Hepatocyte (in vitro differentiated cells): ENCODE results near the gene GRM8. TPM values are rescaled to one million over a fixed set of nuclear protein-coding genes. Genes with fewer than 3 reads are reported as not detected.

Experiments
- DNase-seq: peaks from one replicate; pipeline ENCODE4 v3.0.0-alpha.2; 2016; ENCODE audit warnings: low spot score
- H2AFZ ChIP-seq: fragments of 200-600 bp; sonication (generic); 2 replicates; pipeline ENCODE4 v1.6.0; 2016; ENCODE audit warnings: antibody characterized with exemption, mild to moderate bottlenecking
- H3K27ac ChIP-seq: fragments of 200-600 bp; sonication (generic); 2 replicates; pipeline ENCODE4 v1.5.1; 2016; ENCODE audit warnings: mild to moderate bottlenecking
- H3K27me3 ChIP-seq: fragments of 200-600 bp; sonication (generic); 2 replicates; pipeline ENCODE4 v1.6.1; 2016
- H3K36me3 ChIP-seq: fragments of 200-600 bp; sonication (generic); replicated peaks from 2 replicates; pipeline ENCODE4 v1.5.1; 2016; ENCODE audit warnings: low read depth; ENCODE audit not compliant: insufficient read depth
- H3K4me1 ChIP-seq: fragments of 200-600 bp; sonication (generic); 2 replicates; pipeline ENCODE4 v1.5.1; 2016; ENCODE audit warnings: mild to moderate bottlenecking, moderate library complexity; ENCODE audit not compliant: insufficient read depth
- H3K4me2 ChIP-seq: fragments of 200-600 bp; sonication (generic); 2 replicates; pipeline ENCODE4 v1.6.0; 2016
- H3K4me3 ChIP-seq: fragments of 200-600 bp; sonication (generic); 2 replicates; pipeline ENCODE4 v1.5.1; 2016; ENCODE audit warnings: mild to moderate bottlenecking
- H3K79me2 ChIP-seq: fragments of 200-600 bp; sonication (generic); 2 replicates; pipeline ENCODE4 v1.6.0; 2017; ENCODE audit warnings: mild to moderate bottlenecking
- H3K9me2 ChIP-seq: fragments of 200-600 bp; sonication (generic); replicated peaks from 2 replicates; pipeline ENCODE4 v1.6.0; 2017; ENCODE audit warnings: mild to moderate bottlenecking; ENCODE audit not compliant: insufficient read depth
- H3K9me3 ChIP-seq: fragments of 200-600 bp; sonication (generic); 2 replicates; pipeline ENCODE4 v1.5.1; 2016; ENCODE audit warnings: low read depth, mild to moderate bottlenecking
- H4K20me1 ChIP-seq: fragments of 200-600 bp; sonication (generic); 2 replicates; pipeline ENCODE4 v1.6.0; 2016; ENCODE audit warnings: mild to moderate bottlenecking; ENCODE audit not compliant: insufficient read depth, poor library complexity, severe bottlenecking
- CTCF ChIP-seq: fragments of 200-600 bp; sonication (generic); IDR thresholded peaks from 2 replicates; pipeline ENCODE4 v1.5.1; 2016; ENCODE audit warnings: antibody characterized with exemption, mild to moderate bottlenecking; ENCODE audit not compliant: poor library complexity
- EZH2 ChIP-seq: fragments of 200-600 bp; sonication (generic); IDR thresholded peaks from 2 replicates; pipeline ENCODE4 v1.6.1; 2016; ENCODE audit warnings: antibody characterized with exemption, mild to moderate bottlenecking, borderline replicate concordance
- EZH2phosphoT487 ChIP-seq: fragments of 200-600 bp; sonication (generic); IDR thresholded peaks from one replicate; pipeline ENCODE4 v1.6.1; 2018; ENCODE audit warnings: antibody characterized with exemption, mild to moderate bottlenecking, low read depth, moderate library complexity; ENCODE audit not compliant: unreplicated experiment, severe bottlenecking
- WGBS: methylation state at CpG from one replicate; pipeline ENCODE4 v1.1.6; 2016; ENCODE audit warnings: low lambda C conversion rate; ENCODE audit errors: missing lambda C conversion rate; 5-methylcytosine and 5-hydroxymethylcytosine counted together
- polyA plus RNA-seq: library from polyadenylated mRNA; unstranded; fragments of >200 nt; fragmentation: Nextera tagmentation; extraction: Ambion mirVana; gene quantifications from 2 replicates; pipeline ENCODE4 v1.2.1, GENCODE V29; 2016
- total RNA-seq: library from RNA; depleted of rRNA; stranded (reverse); fragments of >200 nt; gene quantifications from 2 replicates; pipeline ENCODE4 v1.2.3, GENCODE V29; 2014

Gene GRM8
- total and polyA plus RNA-seq, 2 experiments from 2014 or later: 0.62 to 4.5 TPM

- Histone ChIP-seq H3K4me3 (peak overlapping the region; percentile 86), H3K4me2 (peak overlapping the region; percentile 99), H3K9me2 (no peaks in the 10 kb centered on the region), H2AFZ (peak overlapping the region; percentile 99), H3K27me3 (peaks cover 80% of the 10 kb centered on the region), H3K27ac (no peak overlapping the region), H3K79me2 (no peaks in the 10 kb centered on the region), H3K4me1 (peaks cover 11% of the 10 kb centered on the region), H3K36me3 (no peaks in the 10 kb centered on the region), H4K20me1 (no peaks in the 10 kb centered on the region), H3K9me3 (no peaks in the 10 kb centered on the region)
- WGBS: 1% methylated on average over 71 of the region's 81 CpGs
- peak; percentile 58 for TF ChIP-seq EZH2phosphoT487
- peak; percentile 91 for TF ChIP-seq EZH2
- no peak for TF ChIP-seq CTCF
- peak; percentile 21 for DNase-seq
Observed at GRCh38 chr7:127251465-127252376, 1.0 kb downstream of the GRM8 start.

DNA sequence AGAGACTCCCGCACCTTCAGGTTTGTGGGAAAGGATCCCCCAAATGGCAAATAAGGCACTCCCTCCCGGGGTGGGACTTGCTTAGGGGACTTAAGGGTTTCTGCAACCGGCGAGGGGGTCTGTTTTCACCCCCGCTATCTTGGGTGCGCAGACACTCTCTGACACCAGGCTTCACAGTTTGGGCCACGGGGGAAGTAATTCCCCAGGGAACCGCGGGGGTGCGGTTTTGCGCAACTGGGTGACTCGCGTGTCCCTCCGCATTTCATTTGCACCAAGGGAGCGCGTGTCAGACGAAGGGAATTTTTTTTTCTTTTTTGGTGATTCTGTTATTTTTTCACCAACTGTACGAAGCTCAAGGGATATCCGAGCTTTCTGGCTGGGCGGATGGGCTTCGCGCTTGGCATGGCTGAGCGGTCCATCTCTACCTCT, 1.7 kb downstream of the GRM8 start:
- 11% methylated on average over 23 of the region's 23 CpGs for WGBS
- Histone ChIP-seq H3K79me2 (no peaks in the 10 kb centered on the region), H3K27me3 (peaks cover 81% of the 10 kb centered on the region), H3K9me3 (no peaks in the 10 kb centered on the region), H3K4me2 (peak overlapping the region; percentile 99), H3K4me3 (no peak overlapping the region), H3K4me1 (peaks cover 11% of the 10 kb centered on the region), H3K36me3 (no peaks in the 10 kb centered on the region), H3K27ac (no peak overlapping the region), H2AFZ (no peak overlapping the region), H3K9me2 (no peaks in the 10 kb centered on the region), H4K20me1 (no peaks in the 10 kb centered on the region)
- TF ChIP-seq CTCF: no peak
- TF ChIP-seq EZH2phosphoT487: peak; percentile 6
- no peak for DNase-seq

DNA sequence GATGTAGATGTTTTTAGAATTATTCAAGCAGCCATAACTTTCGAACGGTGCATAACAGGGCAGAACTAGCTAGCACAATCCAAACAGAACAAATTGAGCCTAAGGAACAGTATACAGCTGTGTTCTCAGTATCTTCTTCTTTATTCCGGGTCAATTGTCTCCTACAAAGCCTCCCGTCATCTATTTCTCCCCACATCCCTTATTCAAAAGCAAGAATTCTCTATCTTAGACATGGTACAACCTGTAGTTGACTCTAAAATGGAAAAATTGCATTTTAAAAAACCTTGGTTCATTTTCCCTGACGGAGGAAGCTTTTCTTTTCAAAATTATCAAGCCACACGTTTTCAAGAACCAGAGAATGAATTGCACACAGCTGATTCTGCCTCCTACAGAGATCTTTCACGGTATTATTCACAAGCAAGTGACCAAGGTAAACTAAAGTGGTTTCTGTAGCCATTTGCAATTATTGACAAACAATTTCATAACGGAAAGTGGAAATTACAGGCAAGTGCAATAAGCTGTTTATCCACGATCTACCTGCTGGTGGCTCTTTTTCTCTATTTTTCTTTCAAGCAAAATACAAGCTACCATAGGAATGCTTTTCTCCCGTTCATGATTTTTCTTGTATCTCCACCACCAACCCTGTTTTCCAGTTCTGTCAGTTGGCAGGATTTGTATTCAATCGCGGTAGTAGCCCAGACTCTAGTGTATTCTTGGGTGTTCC, 2.3 kb downstream of the GRM8 start:
- no peaks in the 10 kb centered on the region for H4K20me1 ChIP-seq

More for the DNA sequence above, 2.3 kb downstream of the GRM8 start:
- Histone ChIP-seq H3K4me3 (no peak overlapping the region), H3K9me2 (no peaks in the 10 kb centered on the region), H3K27me3 (peaks cover 81% of the 10 kb centered on the region), H3K36me3 (no peaks in the 10 kb centered on the region), H3K79me2 (no peaks in the 10 kb centered on the region), H2AFZ (no peak overlapping the region), H3K9me3 (no peaks in the 10 kb centered on the region), H3K4me2 (peak overlapping the region; percentile 99), H3K27ac (no peak overlapping the region), H3K4me1 (peaks cover 11% of the 10 kb centered on the region)
- TF ChIP-seq EZH2 (no peak), EZH2phosphoT487 (no peak), CTCF (no peak)
- 31% methylated on average over 12 of the region's 12 CpGs for WGBS
- no peak for DNase-seq
